ENCODE data around the gene MS4A13. TPM values are rescaled to one million over a fixed set of nuclear protein-coding genes. Genes with fewer than 3 reads are reported as not detected.

The MS4A13 gene
- total RNA-seq, 1 donor = not detected

DNA sequence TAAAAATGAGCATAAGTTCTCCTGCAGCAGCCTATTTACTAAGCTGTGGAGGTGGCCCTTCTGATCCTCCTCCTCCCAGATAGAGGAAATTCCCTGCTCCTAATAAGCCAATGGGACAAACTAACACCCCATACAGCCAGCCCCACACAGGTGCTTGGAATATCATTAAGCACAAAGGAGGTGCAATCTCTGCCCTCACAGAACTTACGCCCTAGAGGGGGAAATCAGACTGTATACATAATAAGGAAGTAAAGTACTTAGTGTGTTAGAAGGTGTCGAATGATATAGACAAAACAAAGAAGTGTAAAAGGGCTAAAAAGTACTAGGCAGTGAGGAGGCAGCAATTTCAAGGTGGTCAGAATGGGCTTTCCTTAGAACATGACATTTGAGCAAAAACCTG lies 16.8 kb upstream of the MS4A13 start:
- no peak for TF ChIP-seq CTCF (IDR thresholded peaks at IDR 0.05; ENCODE audit: extremely low read depth, low read depth, low read length)
- H3K4me3 ChIP-seq (ENCODE audit: insufficient read depth, low read length) = no peak overlapping the region
- H3K4me2 ChIP-seq (ENCODE audit: insufficient read depth, low read length) = no peak overlapping the region
- H3K27ac ChIP-seq (ENCODE audit: low read depth, low read length) = no peak overlapping the region
- DNase-seq (ENCODE audit: insufficient read length, low spot score, missing footprints) = no peak
- H3K27me3 ChIP-seq (ENCODE audit: insufficient read depth, low read length) = no peaks in the 10 kb centered on the region
- H3K4me1 ChIP-seq (ENCODE audit: insufficient read depth, low read length) = no peaks in the 10 kb centered on the region
- H2AFZ ChIP-seq (ENCODE audit: low read length) = no peak overlapping the region
- no peaks in the 10 kb centered on the region for H3K79me2 ChIP-seq (ENCODE audit: insufficient read depth, low read length)
- no peaks in the 10 kb centered on the region for H4K20me1 ChIP-seq (ENCODE audit: insufficient read depth, low read length)
- no peaks in the 10 kb centered on the region for H3K36me3 ChIP-seq (ENCODE audit: insufficient read depth, low read length)
- H3K9me3 ChIP-seq (ENCODE audit: low read depth, low read length) = peaks cover 4% of the 10 kb centered on the region

GRCh38 chr11:60498853-60499252 lies 16.3 kb upstream of the MS4A13 start:
- no peaks in the 10 kb centered on the region for H3K36me3 ChIP-seq (ENCODE audit: insufficient read depth, low read length)
- no peaks in the 10 kb centered on the region for H3K79me2 ChIP-seq (ENCODE audit: insufficient read depth, low read length)
- no peak overlapping the region for H2AFZ ChIP-seq (ENCODE audit: low read length)
- H3K27me3 ChIP-seq (ENCODE audit: insufficient read depth, low read length) = no peaks in the 10 kb centered on the region
- TF ChIP-seq CTCF (IDR thresholded peaks at IDR 0.05; ENCODE audit: extremely low read depth, low read depth, low read length) = no peak
- H3K27ac ChIP-seq (ENCODE audit: low read depth, low read length) = no peak overlapping the region
- H3K9me3 ChIP-seq (ENCODE audit: low read depth, low read length) = peaks cover 4% of the 10 kb centered on the region
- H3K4me2 ChIP-seq (ENCODE audit: insufficient read depth, low read length) = no peak overlapping the region
- no peaks in the 10 kb centered on the region for H4K20me1 ChIP-seq (ENCODE audit: insufficient read depth, low read length)
- H3K4me3 ChIP-seq (ENCODE audit: insufficient read depth, low read length) = no peak overlapping the region
- DNase-seq (ENCODE audit: insufficient read length, low spot score, missing footprints) = no peak
- no peaks in the 10 kb centered on the region for H3K4me1 ChIP-seq (ENCODE audit: insufficient read depth, low read length)

DNA sequence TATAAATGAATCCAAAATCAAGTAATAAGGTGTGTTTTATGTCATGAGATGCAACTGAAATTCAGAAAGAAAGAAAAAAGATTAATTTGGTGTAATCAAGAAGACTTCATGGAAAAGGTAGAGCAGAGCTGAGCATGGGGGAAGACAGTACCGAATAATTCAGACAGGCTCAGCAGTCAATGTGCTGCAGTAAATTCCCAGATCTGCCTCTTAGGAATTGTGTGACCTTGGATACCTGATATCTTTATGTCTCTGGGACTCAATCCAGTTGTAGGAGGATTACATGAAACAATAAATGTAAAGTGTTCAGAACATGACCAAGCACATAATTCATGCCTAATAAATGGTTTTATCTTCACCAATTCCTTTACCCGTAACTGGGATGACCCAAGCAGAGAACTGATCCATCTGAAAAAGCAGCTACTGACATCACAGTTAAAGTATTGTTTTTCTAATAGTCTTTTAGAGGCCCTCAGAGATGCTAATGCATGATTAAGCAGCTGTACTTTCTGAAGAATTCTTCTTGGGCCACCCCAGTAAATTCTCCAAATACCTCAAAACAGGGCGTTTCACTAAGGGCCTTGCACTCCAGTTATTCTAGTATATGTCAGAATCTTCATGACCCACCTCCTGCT lies 14.8 kb upstream of the MS4A13 start:
- H3K36me3 ChIP-seq (ENCODE audit: insufficient read depth, low read length) = no peaks in the 10 kb centered on the region
- no peak for DNase-seq (ENCODE audit: insufficient read length, low spot score, missing footprints)
- no peaks in the 10 kb centered on the region for H3K27me3 ChIP-seq (ENCODE audit: insufficient read depth, low read length)
- H3K9me3 ChIP-seq (ENCODE audit: low read depth, low read length) = peaks cover 4% of the 10 kb centered on the region
- no peak overlapping the region for H3K4me3 ChIP-seq (ENCODE audit: insufficient read depth, low read length)
- no peaks in the 10 kb centered on the region for H3K4me1 ChIP-seq (ENCODE audit: insufficient read depth, low read length)
- TF ChIP-seq CTCF (IDR thresholded peaks at IDR 0.05; ENCODE audit: extremely low read depth, low read depth, low read length) = no peak
- H2AFZ ChIP-seq (ENCODE audit: low read length) = no peak overlapping the region
- H3K27ac ChIP-seq (ENCODE audit: low read depth, low read length) = no peak overlapping the region
- H3K4me2 ChIP-seq (ENCODE audit: insufficient read depth, low read length) = no peak overlapping the region
- H3K79me2 ChIP-seq (ENCODE audit: insufficient read depth, low read length) = no peaks in the 10 kb centered on the region
- H4K20me1 ChIP-seq (ENCODE audit: insufficient read depth, low read length) = no peaks in the 10 kb centered on the region

- H3K36me3 ChIP-seq (ENCODE audit: insufficient read depth, low read length) = no peaks in the 10 kb centered on the region
- no peak overlapping the region for H2AFZ ChIP-seq (ENCODE audit: low read length)
- no peak for TF ChIP-seq CTCF (IDR thresholded peaks at IDR 0.05; ENCODE audit: extremely low read depth, low read depth, low read length)
- no peak overlapping the region for H3K4me2 ChIP-seq (ENCODE audit: insufficient read depth, low read length)
- H3K27ac ChIP-seq (ENCODE audit: low read depth, low read length) = no peak overlapping the region
- no peaks in the 10 kb centered on the region for H3K9me3 ChIP-seq (ENCODE audit: low read depth, low read length)
- no peaks in the 10 kb centered on the region for H3K27me3 ChIP-seq (ENCODE audit: insufficient read depth, low read length)
- no peak overlapping the region for H3K4me3 ChIP-seq (ENCODE audit: insufficient read depth, low read length)
- DNase-seq (ENCODE audit: insufficient read length, low spot score, missing footprints) = no peak
- H3K4me1 ChIP-seq (ENCODE audit: insufficient read depth, low read length) = no peaks in the 10 kb centered on the region
- no peaks in the 10 kb centered on the region for H3K79me2 ChIP-seq (ENCODE audit: insufficient read depth, low read length)
- no peaks in the 10 kb centered on the region for H4K20me1 ChIP-seq (ENCODE audit: insufficient read depth, low read length)
These were observed 12.9 kb upstream of the MS4A13 start for GRCh38 chr11:60502221-60502775.

Data from osteoblast (primary cell).